Subcutaneous abdominal adipose tissue (tissue), 5 donors: Measurements from ENCODE around the gene PIAS1.

Source experiments
- H3K27ac ChIP-seq: one replicate; pipeline ENCODE4 v1.7.0; 2013; ENCODE audit warnings: low read depth, mild to moderate bottlenecking, inconsistent platforms, low read length, moderate library complexity
- H3K27me3 ChIP-seq, 5 donors: one replicate each; pipeline ENCODE4 v1.7.0; 2013; ENCODE audit warnings: low read length in 5 of 5, inconsistent platforms in 1 of 5; ENCODE audit not compliant: control insufficient read depth in 5 of 5, insufficient read depth in 4 of 5
- H3K36me3 ChIP-seq, 5 donors: one replicate each; pipeline ENCODE4 v1.7.0; 2013; ENCODE audit warnings: low read length in 5 of 5; ENCODE audit not compliant: control insufficient read depth in 5 of 5, insufficient read depth in 5 of 5
- H3K4me1 ChIP-seq, 5 donors: one replicate each; pipeline ENCODE4 v1.7.0; 2013; ENCODE audit warnings: low read length in 5 of 5, mild to moderate bottlenecking in 3 of 5, moderate library complexity in 1 of 5; ENCODE audit not compliant: control insufficient read depth in 5 of 5, insufficient read depth in 5 of 5
- H3K4me3 ChIP-seq, 5 donors: one replicate each; pipeline ENCODE4 v1.7.0; 2013; ENCODE audit warnings: low read length in 5 of 5, low read depth in 1 of 5
- H3K9ac ChIP-seq, 5 donors: one replicate each; pipeline ENCODE4 v1.7.0; 2013; ENCODE audit warnings: low read length in 5 of 5, mild to moderate bottlenecking in 4 of 5, moderate library complexity in 3 of 5
- H3K9me3 ChIP-seq, 5 donors: one replicate each; pipeline ENCODE4 v1.7.0; 2013; ENCODE audit warnings: low read length in 5 of 5; ENCODE audit not compliant: control insufficient read depth in 5 of 5
- donor health status: healthy.
- donor health status: healthy.
- donor health status: healthy.
- donor health status: healthy.
- donor health status: healthy.

The PIAS1 gene

GRCh38 chr15:68061602-68062001 lies 7.5 kb downstream of the PIAS1 start:
- H3K36me3 ChIP-seq: no peaks in the 10 kb centered on the region
- H3K9me3 ChIP-seq: no peaks in the 10 kb centered on the region
- peaks cover 0 to 29% (median 9%) of the 10 kb centered on the region in 5 donors for H3K4me1 ChIP-seq
- no peak overlapping the region for H3K27ac ChIP-seq
- H3K27me3 ChIP-seq: no peaks in the 10 kb centered on the region
- H3K9ac ChIP-seq: no peak overlapping the region
- H3K4me3 ChIP-seq: no peak overlapping the region

- H3K36me3 ChIP-seq: peaks cover 0 to 3% (median 0%) of the 10 kb centered on the region in 5 donors
- peaks cover 0 to 23% (median 5%) of the 10 kb centered on the region in 5 donors for H3K4me1 ChIP-seq
- no peaks in the 10 kb centered on the region for H3K9me3 ChIP-seq
Observed at GRCh38 chr15:68062214-68062613, 8.1 kb downstream of the PIAS1 start.

GRCh38 chr15:68062946-68063465 lies 8.9 kb downstream of the PIAS1 start:
- Histone ChIP-seq H3K27ac (no peak overlapping the region), H3K4me3 (no peak overlapping the region), H3K36me3 (peaks cover 0 to 3% (median 0%) of the 10 kb centered on the region in 5 donors), H3K27me3 (no peaks in the 10 kb centered on the region), H3K9me3 (no peaks in the 10 kb centered on the region), H3K9ac (no peak overlapping the region), H3K4me1 (peaks cover 0 to 18% (median 3%) of the 10 kb centered on the region in 5 donors)

More at GRCh38 chr15:68062214-68062613, 8.1 kb downstream of the PIAS1 start:
- H3K9ac ChIP-seq: peak overlapping the region in 1 of 5 donors; percentile 9
- no peak overlapping the region for H3K27ac ChIP-seq
- H3K27me3 ChIP-seq: no peaks in the 10 kb centered on the region
- H3K4me3 ChIP-seq: no peak overlapping the region

GRCh38 chr15:68063606-68064005 lies 9.5 kb downstream of the PIAS1 start:
- peaks cover 0 to 18% (median 3%) of the 10 kb centered on the region in 5 donors for H3K4me1 ChIP-seq
- H3K4me3 ChIP-seq: no peak overlapping the region
- H3K9ac ChIP-seq: no peak overlapping the region
- peaks cover 0 to 3% (median 3%) of the 10 kb centered on the region in 5 donors for H3K36me3 ChIP-seq
- no peaks in the 10 kb centered on the region for H3K9me3 ChIP-seq
- H3K27ac ChIP-seq: no peak overlapping the region
- no peaks in the 10 kb centered on the region for H3K27me3 ChIP-seq

- H3K9ac ChIP-seq: no peak overlapping the region
- no peaks in the 10 kb centered on the region for H3K27me3 ChIP-seq
- H3K36me3 ChIP-seq: no peaks in the 10 kb centered on the region
- H3K9me3 ChIP-seq: no peaks in the 10 kb centered on the region
- H3K27ac ChIP-seq: no peak overlapping the region
- no peak overlapping the region for H3K4me3 ChIP-seq
- H3K4me1 ChIP-seq: peaks cover 0 to 14% (median 0%) of the 10 kb centered on the region in 5 donors
Observed at GRCh38 chr15:68073576-68074288, 19.6 kb downstream of the PIAS1 start.

GRCh38 chr15:68075764-68076385 lies 21.8 kb downstream of the PIAS1 start:
- Histone ChIP-seq H3K27ac (no peak overlapping the region), H3K9ac (no peak overlapping the region), H3K36me3 (no peaks in the 10 kb centered on the region), H3K4me1 (peaks cover 0 to 6% (median 0%) of the 10 kb centered on the region in 5 donors), H3K4me3 (no peak overlapping the region), H3K9me3 (no peaks in the 10 kb centered on the region), H3K27me3 (no peaks in the 10 kb centered on the region)

GRCh38 chr15:68078365-68078764 lies 24.2 kb downstream of the PIAS1 start:
- Histone ChIP-seq H3K36me3 (no peaks in the 10 kb centered on the region), H3K27me3 (no peaks in the 10 kb centered on the region), H3K4me3 (no peak overlapping the region), H3K4me1 (peaks cover 0 to 25% (median 13%) of the 10 kb centered on the region in 5 donors), H3K9me3 (no peaks in the 10 kb centered on the region), H3K9ac (no peak overlapping the region), H3K27ac (no peak overlapping the region)

GRCh38 chr15:68080334-68080733 lies 26.2 kb downstream of the PIAS1 start:
- H3K9me3 ChIP-seq: no peaks in the 10 kb centered on the region
- H3K4me3 ChIP-seq: no peak overlapping the region
- no peaks in the 10 kb centered on the region for H3K27me3 ChIP-seq
- H3K36me3 ChIP-seq: no peaks in the 10 kb centered on the region
- H3K4me1 ChIP-seq: peaks cover 0 to 31% (median 13%) of the 10 kb centered on the region in 5 donors
- no peak overlapping the region for H3K27ac ChIP-seq
- H3K9ac ChIP-seq: no peak overlapping the region

GRCh38 chr15:68080783-68081182 lies 26.7 kb downstream of the PIAS1 start:
- Histone ChIP-seq H3K4me3 (no peak overlapping the region), H3K27ac (no peak overlapping the region), H3K9me3 (no peaks in the 10 kb centered on the region), H3K27me3 (no peaks in the 10 kb centered on the region), H3K4me1 (peaks cover 0 to 31% (median 16%) of the 10 kb centered on the region in 5 donors), H3K9ac (no peak overlapping the region), H3K36me3 (no peaks in the 10 kb centered on the region)

- Histone ChIP-seq H3K27ac (no peak overlapping the region), H3K4me3 (no peak overlapping the region), H3K36me3 (peaks cover 0 to 4% (median 3%) of the 10 kb centered on the region in 5 donors), H3K9me3 (no peaks in the 10 kb centered on the region), H3K9ac (peak overlapping the region in 1 of 5 donors; percentile 24), H3K4me1 (peaks cover 0 to 31% (median 17%) of the 10 kb centered on the region in 5 donors), H3K27me3 (no peaks in the 10 kb centered on the region)
Observed at GRCh38 chr15:68081869-68082505, 27.9 kb downstream of the PIAS1 start.
